GM12878 (cell line): ENCODE results near the gene PPL. TPM values are rescaled to one million over a fixed set of nuclear protein-coding genes. Genes with fewer than 3 reads are reported as not detected.

Experiments
- ATAC-seq: fragments of 200-7000 bp; cut with Tn5 transposase; 3 replicates; pipeline ENCODE4 v1.9.1; 2020; ENCODE audit warnings: mild to moderate bottlenecking, moderate library complexity
- BruUV-seq: library from RNA; stranded (reverse); fragments of 400-500 nt; replicated peaks from 2 replicates; lab custom pipeline; 2021; lab: Mats Ljungman, UMichigan
- CTCF ChIA-PET: fragments of 300-600 bp; sonication (Branson Sonifier 250); formaldehyde crosslinking; extraction: SDS; loops from one replicate; lab custom pipeline; 2021; ENCODE audit warnings: inconsistent platforms; lab: Yijun Ruan, JAX
- POLR2A ChIA-PET: fragments of 350-600 bp; formaldehyde crosslinking; extraction: SDS; loops from one replicate; lab custom pipeline; 2021; ENCODE audit warnings: inconsistent platforms; lab: Charles Lee
- RAD21 ChIA-PET: fragments of 300-600 bp; sonication (Branson Sonifier 250); formaldehyde crosslinking; loops from one replicate; lab custom pipeline; 2023; ENCODE audit warnings: antibody characterized with exemption; ENCODE audit not compliant: unreplicated experiment; lab: Charles Lee
- SMC1A ChIA-PET: fragments of 300-600 bp; sonication (Branson Sonifier 250); formaldehyde crosslinking; loops from one replicate; lab custom pipeline; 2023; ENCODE audit not compliant: unreplicated experiment, uncharacterized antibody; lab: Charles Lee
- DNase-seq: peaks from one replicate; pipeline ENCODE4 v3.0.0-alpha.2; 2011; ENCODE audit warnings: low read depth, low spot score
- FAIRE-seq: peaks from 3 replicates; lab custom pipeline; 2011; peaks lifted over from hg19 to GRCh38; lab: Jason Lieb, UNC
- H2AFZ ChIP-seq: 2 replicates; pipeline ENCODE4 v1.6.0; 2011; ENCODE audit warnings: low read depth, low read length, control low read depth; ENCODE audit not compliant: control insufficient read depth
- H3K27ac ChIP-seq: 2 replicates; pipeline ENCODE4 v1.5.1; 2011; ENCODE audit warnings: control low read depth; ENCODE audit not compliant: control insufficient read depth, insufficient read depth
- H3K27me3 ChIP-seq, 2 experiments: replicated peaks in 1 of 2; 2 replicates each; pipeline versions ENCODE4 v1.6.0 to v1.6.1; 2011; ENCODE audit warnings: low read length in 1 of 2; ENCODE audit not compliant: control insufficient read depth in 2 of 2, insufficient read depth in 2 of 2
- H3K36me3 ChIP-seq, 2 experiments: 2 replicates each; pipeline ENCODE4 v1.5.1; 2011; ENCODE audit warnings: low read length in 1 of 2; ENCODE audit not compliant: control insufficient read depth in 2 of 2, insufficient read depth in 2 of 2
- H3K4me1 ChIP-seq: 2 replicates; pipeline ENCODE4 v1.6.1; 2011; ENCODE audit warnings: mild to moderate bottlenecking, low read length, moderate library complexity, mixed read lengths; ENCODE audit not compliant: control insufficient read depth, insufficient read depth
- H3K4me2 ChIP-seq: 2 replicates; pipeline ENCODE4 v1.6.0; 2011; ENCODE audit warnings: control low read depth; ENCODE audit not compliant: control insufficient read depth, insufficient read depth
- H3K4me3 ChIP-seq: fragments of 200-600 bp; sonication (generic); 2 replicates; pipeline ENCODE4 v1.5.1; 2016
- H3K79me2 ChIP-seq: 2 replicates; pipeline ENCODE4 v1.6.0; 2011; ENCODE audit warnings: low read length; ENCODE audit not compliant: control insufficient read depth, insufficient read depth
- H3K9ac ChIP-seq: 2 replicates; pipeline ENCODE4 v1.8.0; 2011; ENCODE audit warnings: low read length, control low read depth, mixed read lengths; ENCODE audit not compliant: control insufficient read depth, insufficient read depth
- H3K9me3 ChIP-seq: replicated peaks from 3 replicates; pipeline ENCODE4 v1.5.1; 2011; ENCODE audit warnings: mild to moderate bottlenecking, low read length; ENCODE audit not compliant: control insufficient read depth, insufficient read depth
- H4K20me1 ChIP-seq: 2 replicates; pipeline ENCODE4 v1.6.0; 2011; ENCODE audit not compliant: control insufficient read depth, insufficient read depth
- ATF3 ChIP-seq: IDR thresholded peaks from 2 replicates; pipeline ENCODE4 v1.6.1; 2011; ENCODE audit warnings: low read depth, mild to moderate bottlenecking, low read length, moderate library complexity, borderline replicate concordance; ENCODE audit errors: extremely low read depth
- CBFB ChIP-seq: IDR thresholded peaks from 2 replicates; pipeline ENCODE4 v1.6.1; 2016; ENCODE audit warnings: antibody characterized with exemption, low read depth
- CEBPZ ChIP-seq: fragments of 150-350 bp; IDR thresholded peaks from 2 replicates; pipeline ENCODE4 v1.6.1; 2016; ENCODE audit warnings: low read depth, low read length
- DPF2 ChIP-seq: fragments of 450-650 bp; IDR thresholded peaks from 2 replicates; pipeline ENCODE4 v1.6.1; 2017; ENCODE audit warnings: mild to moderate bottlenecking
- HDAC2 ChIP-seq: fragments of 200-600 bp; sonication (generic); IDR thresholded peaks from 2 replicates; pipeline ENCODE4 v1.6.1; 2017
- IRF3 ChIP-seq: fragments of 450-650 bp; IDR thresholded peaks from 2 replicates; pipeline ENCODE4 v1.6.1; 2014; ENCODE audit warnings: mild to moderate bottlenecking
- LARP7 ChIP-seq: fragments of 450-650 bp; IDR thresholded peaks from 2 replicates; pipeline ENCODE4 v1.6.1; 2017; ENCODE audit warnings: mild to moderate bottlenecking
- NBN ChIP-seq: fragments of 450-650 bp; IDR thresholded peaks from 2 replicates; pipeline ENCODE4 v1.6.1; 2016
- POU2F2 ChIP-seq: IDR thresholded peaks from 3 replicates; pipeline ENCODE4 v1.6.1; 2011; ENCODE audit warnings: low read depth, mild to moderate bottlenecking, low read length, borderline replicate concordance
- RAD21 ChIP-seq: IDR thresholded peaks from 2 replicates; pipeline ENCODE4 v1.6.1; 2011; ENCODE audit warnings: mild to moderate bottlenecking, low read depth, low read length, moderate library complexity; ENCODE audit not compliant: insufficient read depth
- TCF12 ChIP-seq: IDR thresholded peaks from 2 replicates; pipeline ENCODE4 v1.6.1; 2011; ENCODE audit warnings: low read depth, mild to moderate bottlenecking, low read length
- TCF3 ChIP-seq: IDR thresholded peaks from 2 replicates; pipeline ENCODE4 v1.6.1; 2012; ENCODE audit warnings: low read depth, mild to moderate bottlenecking, low read length, borderline replicate concordance; ENCODE audit not compliant: insufficient read depth
- TCF7 ChIP-seq: IDR thresholded peaks from 2 replicates; pipeline ENCODE4 v1.6.1; 2014; ENCODE audit warnings: antibody characterized with exemption, borderline replicate concordance
- WGBS: methylation state at CpG from one replicate; pipeline ENCODE4 v1.1.6; 2016; ENCODE audit warnings: low lambda C conversion rate; ENCODE audit not compliant: insufficient replicate concordance, insufficient coverage; ENCODE audit errors: missing lambda C conversion rate; 5-methylcytosine and 5-hydroxymethylcytosine counted together
- in situ Hi-C: fragments of 300-500 bp; cut with MboI; formaldehyde crosslinking; loops from 9 replicates; pipeline ENCODE4 v1.14.3; 2018; ENCODE audit warnings: mixed read lengths
- intact Hi-C: fragments of 100-400 bp; cut with micrococcal nuclease; formaldehyde crosslinking; loops from one replicate; pipeline ENCODE4 v1.14.2; 2022; ENCODE audit not compliant: unreplicated experiment
- polyA plus RNA-seq, 11 experiments: library from polyadenylated mRNA; depleted of rRNA in 4 of 11; unstranded in 6 of 11; stranded (reverse) in 5 of 11; fragments of >200 nt; fragmentation: Nextera tagmentation in 4 of 11; fragmentation: Illumina TruSeq in 1 of 11; extraction: Ambion mirVana in 4 of 11; extraction: Trizol in 1 of 11; gene quantifications; 1 replicate in 1 of 11; 2 replicates in 10 of 11; pipeline versions ENCODE4 v1.2.1 to v1.2.3, GENCODE V29; 2011 to 2016; ENCODE audit warnings: inconsistent platforms in 2 of 11, missing spikeins in 2 of 11, low read depth in 1 of 11
- total RNA-seq, 4 experiments: library from RNA; depleted of rRNA in 3 of 4; stranded (reverse); fragments of >200 nt in 3 of 4; fragmentation: Illumina TruSeq in 1 of 4; extraction: Trizol in 1 of 4; gene quantifications; 2 replicates each; pipeline versions ENCODE4 v1.2.1 to v1.2.3, GENCODE V29; 2013 to 2021

The PPL gene
- total and polyA plus RNA-seq, 10 of the 15 experiments (the other 5 are each of a cell fraction or from before 2014, with no cell fraction given): 0.03 to 0.47 (median 0.05) TPM; not detected in 2

DNA sequence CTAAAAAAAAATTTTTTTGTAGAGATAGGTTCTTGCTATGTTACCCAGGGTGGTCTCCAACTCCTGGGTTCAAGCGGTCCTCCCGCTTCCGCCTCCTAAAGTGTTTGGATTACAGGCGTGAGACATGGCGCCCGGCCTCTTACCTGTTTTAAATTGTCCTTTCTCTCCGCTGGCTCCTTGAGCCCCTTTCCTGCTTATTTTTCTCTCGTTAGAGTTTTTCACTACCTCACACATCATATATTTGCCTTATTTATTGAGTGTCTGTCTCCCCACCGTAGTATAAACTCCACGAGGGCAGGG, 20.4 kb upstream of the PPL start:
- Histone ChIP-seq H3K9ac (no peak overlapping the region), H3K4me1 (peaks cover 4% of the 10 kb centered on the region; the same call in 1 of the 2 replicates), H3K36me3 (no peaks in the 10 kb centered on the region), H3K79me2 (no peaks in the 10 kb centered on the region), H3K4me3 (peak overlapping the region; percentile 61; the same call in 1 of the 2 replicates), H3K27me3 (no peaks in the 10 kb centered on the region; a peak in 2 of 4 replicates)
- no peak for DNase-seq
- ChIA-PET POLR2A (interaction anchor here (0.6 kb wide), 1 partner anchor 678 kb away, joined by 3 read pairs; no protein-coding TSS in a partner anchor), RAD21 (no interaction called here), CTCF (interaction anchor here (0.6 to 0.7 kb wide), 2 partner anchors 107 to 164 kb away, joined by 3 to 4 read pairs; no protein-coding TSS in a partner anchor)
- ATAC-seq: no peak
- 18% methylated on average over 10 of the region's 10 CpGs for WGBS
- BruUV-seq: no TSS peak
- intact Hi-C loops: loop anchor here (5.0 to 10.0 kb wide), 6 partner anchors 110 to 650 kb away; partner anchors contain the start of genes GLYR1, NUDT16L1, ROGDI and UBN1
- no peak for TF ChIP-seq CBFB
- no peak for TF ChIP-seq LARP7
- TF ChIP-seq, all 136 proteins: peak for 0
- Histone ChIP-seq H4K20me1 (no peaks in the 10 kb centered on the region), H3K9me3 (no peaks in the 10 kb centered on the region), H3K4me2 (peak overlapping the region; percentile 90), H2AFZ (peak overlapping the region; percentile 83; the same call in 1 of the 2 replicates), H3K27ac (no peak overlapping the region)
- SMC1A ChIA-PET: no interaction called here
- no peak for FAIRE-seq
- in situ Hi-C loops: loop anchor here (10.0 kb wide), 2 partner anchors 343 to 443 kb away; partner anchors contain the start of gene UBALD1

DNA sequence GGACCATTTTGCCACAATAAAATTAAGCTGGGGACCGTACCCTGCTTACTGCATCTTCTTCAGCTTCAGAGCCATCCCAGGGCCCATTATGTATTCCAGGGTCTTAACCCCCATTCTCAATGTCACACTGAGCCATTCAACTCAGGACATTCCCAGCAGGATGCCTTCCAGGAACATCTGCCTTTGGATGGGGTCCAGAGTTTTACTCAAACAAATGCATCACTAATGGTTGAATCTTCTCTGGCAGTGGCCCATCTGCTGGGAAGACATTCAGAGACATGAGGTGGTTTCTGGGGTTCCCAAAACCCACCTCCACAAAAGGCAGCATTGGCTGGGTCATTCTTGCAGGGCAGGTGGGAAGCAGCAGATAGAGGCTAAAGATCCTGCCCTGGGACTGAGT, 17.8 kb upstream of the PPL start:
- ChIA-PET RAD21 (interaction anchor here (1.3 kb wide), 1 partner anchor 144 kb away, joined by 3 read pairs; no protein-coding TSS in a partner anchor), POLR2A (no interaction called here), SMC1A (no interaction called here), CTCF (interaction anchor here (0.6 to 1.1 kb wide), 2 partner anchors 232 to 369 kb away, joined by 3 to 4 read pairs; no protein-coding TSS in a partner anchor)
- Histone ChIP-seq H4K20me1 (no peaks in the 10 kb centered on the region), H3K4me3 (no peak overlapping the region), H3K27ac (no peak overlapping the region), H3K9me3 (no peaks in the 10 kb centered on the region), H3K4me2 (no peak overlapping the region), H3K9ac (no peak overlapping the region), H3K4me1 (peaks cover 4% of the 10 kb centered on the region; the same call in 1 of the 2 replicates), H2AFZ (no peak overlapping the region), H3K27me3 (no peaks in the 10 kb centered on the region; a peak in 2 of 4 replicates), H3K36me3 (no peaks in the 10 kb centered on the region), H3K79me2 (no peaks in the 10 kb centered on the region)
- FAIRE-seq (no peak), DNase-seq (no peak), ATAC-seq (no peak)
- no TSS peak for BruUV-seq
- intact Hi-C loops: loop anchor here (5.0 to 10.0 kb wide), 6 partner anchors 107 to 647 kb away; partner anchors contain the start of genes GLYR1, NUDT16L1, ROGDI and UBN1
- 88% methylated on average over 1 of the region's 1 CpG for WGBS
- in situ Hi-C loops: loop anchor here (10.0 kb wide), 2 partner anchors 340 to 440 kb away; partner anchors contain the start of gene UBALD1
- no peak for TF ChIP-seq CBFB
- no peak for TF ChIP-seq TCF3
- no peak for TF ChIP-seq ATF3
- no peak for TF ChIP-seq NBN
- TF ChIP-seq HDAC2: no peak
- no peak for TF ChIP-seq DPF2
- no peak for TF ChIP-seq TCF12
- no peak for TF ChIP-seq POU2F2
- TF ChIP-seq IRF3: no peak
- no peak for TF ChIP-seq CEBPZ
- TF ChIP-seq RAD21: no peak
- TF ChIP-seq TCF7: no peak
